Naive thymus-derived CD4-positive, alpha-beta T cell (primary cell): ENCODE data around the gene DAB2IP. TPM values are rescaled to one million over a fixed set of nuclear protein-coding genes. Genes with fewer than 3 reads are reported as not detected.

Experiments used
- ATAC-seq: fragments of 150-1000 bp; cut with Tn5 transposase; 2 replicates; pipeline ENCODE4 v1.10.0; 2021; ENCODE audit warnings: mild to moderate bottlenecking, moderate library complexity
- CTCF ChIA-PET: fragments of 350-600 bp; sonication (Branson Sonifier 250); formaldehyde crosslinking; loops from one replicate; lab custom pipeline; 2021; ENCODE audit warnings: antibody characterized with exemption; lab: Charles Lee
- POLR2A ChIA-PET: fragments of 350-600 bp; sonication (Branson Sonifier 250); formaldehyde crosslinking; loops from one replicate; lab custom pipeline; 2021; ENCODE audit warnings: antibody characterized with exemption, inconsistent platforms; lab: Charles Lee
- DNase-seq, 9 donors: peaks; one replicate each; pipeline versions ENCODE4 v3.0.0 to v3.0.0-alpha.2; 2020 to 2022; ENCODE audit warnings: mixed read lengths in 1 of 9
- H3K27ac ChIP-seq: one replicate; pipeline ENCODE4 v1.7.0; 2013; ENCODE audit warnings: mild to moderate bottlenecking, low read depth, low read length, moderate library complexity
- H3K27me3 ChIP-seq, 2 donors: one replicate each; pipeline ENCODE4 v1.7.0; 2013; ENCODE audit warnings: low read length in 2 of 2, mild to moderate bottlenecking in 2 of 2, moderate library complexity in 2 of 2; ENCODE audit not compliant: control insufficient read depth in 2 of 2, insufficient read depth in 2 of 2
- H3K36me3 ChIP-seq, 3 experiments: 1 replicate in 2 of 3; 2 replicates in 1 of 3; pipeline ENCODE4 v1.7.0; 2013; ENCODE audit warnings: low read length in 3 of 3, mild to moderate bottlenecking in 3 of 3, moderate library complexity in 1 of 3; ENCODE audit not compliant: insufficient read depth in 3 of 3, control insufficient read depth in 2 of 3
- H3K4me1 ChIP-seq, 2 donors: one replicate each; pipeline ENCODE4 v1.7.0; 2013; ENCODE audit warnings: low read length in 2 of 2, mild to moderate bottlenecking in 2 of 2, moderate library complexity in 1 of 2; ENCODE audit not compliant: control insufficient read depth in 2 of 2, insufficient read depth in 2 of 2
- H3K4me3 ChIP-seq: 2 replicates; pipeline ENCODE4 v1.7.0; 2013; ENCODE audit warnings: mild to moderate bottlenecking, low read length
- H3K9me3 ChIP-seq, 3 experiments: 1 replicate in 2 of 3; 2 replicates in 1 of 3; pipeline ENCODE4 v1.7.0; 2013; ENCODE audit warnings: low read length in 3 of 3; ENCODE audit not compliant: control insufficient read depth in 2 of 3
- H3K27ac Mint-ChIP-seq, 9 donors: one replicate each; pipeline ENCODE4 v1.8.0; 2020 to 2022; ENCODE audit warnings: mixed read lengths in 9 of 9, mild to moderate bottlenecking in 8 of 9, moderate library complexity in 5 of 9, inconsistent platforms in 2 of 9
- H3K27me3 Mint-ChIP-seq, 5 donors: one replicate each; pipeline ENCODE4 v1.8.0; 2021 to 2022; ENCODE audit warnings: mixed read lengths in 5 of 5, mild to moderate bottlenecking in 1 of 5
- H3K36me3 Mint-ChIP-seq, 5 donors: one replicate each; pipeline ENCODE4 v1.8.0; 2020 to 2022; ENCODE audit warnings: mixed read lengths in 5 of 5, mild to moderate bottlenecking in 3 of 5, inconsistent platforms in 1 of 5
- H3K4me1 Mint-ChIP-seq, 7 donors: one replicate each; pipeline ENCODE4 v1.8.0; 2020 to 2022; ENCODE audit warnings: mixed read lengths in 7 of 7, mild to moderate bottlenecking in 3 of 7, inconsistent platforms in 1 of 7
- H3K4me3 Mint-ChIP-seq, 10 donors: one replicate each; pipeline ENCODE4 v1.8.0; 2020 to 2022; ENCODE audit warnings: mild to moderate bottlenecking in 10 of 10, mixed read lengths in 10 of 10, moderate library complexity in 6 of 10, inconsistent platforms in 2 of 10
- H3K9me3 Mint-ChIP-seq, 11 donors: one replicate each; pipeline ENCODE4 v1.8.0; 2020 to 2022; ENCODE audit warnings: mixed read lengths in 11 of 11, mild to moderate bottlenecking in 4 of 11, inconsistent platforms in 1 of 11, moderate library complexity in 1 of 11
- intact Hi-C, 2 donors: fragments of 100-400 bp; cut with micrococcal nuclease; formaldehyde crosslinking; loops; one replicate each; pipeline ENCODE4 v1.15.1; 2023
- polyA plus RNA-seq, 2 donors: library from polyadenylated mRNA; unstranded; fragments of 300-500 nt; fragmentation: Illumina TruSeq; gene quantifications; one replicate each; pipeline ENCODE4 v1.2.3, GENCODE V29; 2021
- total RNA-seq, 6 experiments: library from RNA in 5 of 6; stranded (reverse) in 5 of 6; gene quantifications; 1 replicate in 5 of 6; 2 replicates in 1 of 6; pipeline ENCODE4 v1.2.3 and lab custom pipeline; 2021 to 2026

The DAB2IP gene
- total and polyA plus RNA-seq, 7 experiments from 2014 or later: 0.15 TPM; not detected in 6

GRCh38 chr9:121698627-121699570, 47.5 kb downstream of the DAB2IP start:
- Mint-ChIP-seq H3K27ac (no peak overlapping the region), H3K4me1 (peaks cover 0 to 15% (median 12%) of the 10 kb centered on the region in 7 donors), H3K27me3 (peaks cover 26 to 62% (median 47%) of the 10 kb centered on the region in 5 donors), H3K4me3 (peak overlapping the region in 8 of 10 donors; percentile 5 to 67 (median 42)), H3K9me3 (peaks cover 0 to 2% (median 0%) of the 10 kb centered on the region in 11 donors), H3K36me3 (no peaks in the 10 kb centered on the region)
- CTCF ChIA-PET: no interaction called here
- Histone ChIP-seq H3K36me3 (no peaks in the 10 kb centered on the region), H3K27ac (no peak overlapping the region), H3K9me3 (no peaks in the 10 kb centered on the region), H3K4me1 (peaks cover 4 to 9% of the 10 kb centered on the region in 2 donors), H3K4me3 (no peak overlapping the region), H3K27me3 (no peaks in the 10 kb centered on the region)
- POLR2A ChIA-PET: no interaction called here
- DNase-seq: peak in 4 of 9 donors; percentile 14 to 68 (median 24)
- intact Hi-C loops: no loop called here
- peak; percentile 61 for ATAC-seq

GRCh38 chr9:121699571-121700164, 48.2 kb downstream of the DAB2IP start:
- Mint-ChIP-seq H3K4me1 (peaks cover 0 to 15% (median 12%) of the 10 kb centered on the region in 7 donors), H3K36me3 (no peaks in the 10 kb centered on the region), H3K27me3 (peaks cover 28 to 70% (median 47%) of the 10 kb centered on the region in 5 donors), H3K27ac (no peak overlapping the region), H3K9me3 (peaks cover 0 to 2% (median 0%) of the 10 kb centered on the region in 11 donors), H3K4me3 (peak overlapping the region in 4 of 10 donors; percentile 17 to 67 (median 49))
- intact Hi-C loops: no loop called here
- ATAC-seq: no peak
- ChIA-PET CTCF (no interaction called here), POLR2A (no interaction called here)
- Histone ChIP-seq H3K4me1 (peaks cover 4 to 9% of the 10 kb centered on the region in 2 donors), H3K27ac (no peak overlapping the region), H3K27me3 (no peaks in the 10 kb centered on the region), H3K36me3 (no peaks in the 10 kb centered on the region), H3K4me3 (no peak overlapping the region), H3K9me3 (no peaks in the 10 kb centered on the region)
- DNase-seq: no peak

GRCh38 chr9:121700165-121700831, 48.9 kb downstream of the DAB2IP start:
- no peak overlapping the region for H3K27ac ChIP-seq
- H3K4me1 Mint-ChIP-seq: peaks cover 0 to 15% (median 12%) of the 10 kb centered on the region in 7 donors
- no peak overlapping the region for H3K27ac Mint-ChIP-seq
- no peaks in the 10 kb centered on the region for H3K36me3 Mint-ChIP-seq
- no peak for ATAC-seq
- ChIA-PET POLR2A (no interaction called here), CTCF (no interaction called here)
- H3K27me3 Mint-ChIP-seq: peaks cover 32 to 76% (median 45%) of the 10 kb centered on the region in 5 donors
- peak in 2 of 9 donors; percentile 5 to 34 for DNase-seq
- no peaks in the 10 kb centered on the region for H3K9me3 ChIP-seq
- H3K4me3 Mint-ChIP-seq: peak overlapping the region in 6 of 10 donors; percentile 17 to 67 (median 49)
- no peaks in the 10 kb centered on the region for H3K36me3 ChIP-seq
- intact Hi-C loops: no loop called here
- H3K27me3 ChIP-seq: no peaks in the 10 kb centered on the region
- no peak overlapping the region for H3K4me3 ChIP-seq
- H3K9me3 Mint-ChIP-seq: peaks cover 0 to 2% (median 0%) of the 10 kb centered on the region in 11 donors
- H3K4me1 ChIP-seq: peaks cover 4 to 9% of the 10 kb centered on the region in 2 donors

- peaks cover 37 to 80% (median 43%) of the 10 kb centered on the region in 5 donors for H3K27me3 Mint-ChIP-seq
- CTCF ChIA-PET: no interaction called here
- Histone ChIP-seq H3K27ac (no peak overlapping the region), H3K36me3 (no peaks in the 10 kb centered on the region), H3K4me3 (no peak overlapping the region), H3K9me3 (no peaks in the 10 kb centered on the region), H3K27me3 (no peaks in the 10 kb centered on the region), H3K4me1 (peaks cover 4 to 9% of the 10 kb centered on the region in 2 donors)
- peaks cover 0 to 15% (median 12%) of the 10 kb centered on the region in 7 donors for H3K4me1 Mint-ChIP-seq
- intact Hi-C loops: no loop called here
- H3K9me3 Mint-ChIP-seq: peaks cover 0 to 2% (median 0%) of the 10 kb centered on the region in 11 donors
- ATAC-seq (no peak), DNase-seq (no peak)
- no peaks in the 10 kb centered on the region for H3K36me3 Mint-ChIP-seq
- H3K27ac Mint-ChIP-seq: no peak overlapping the region
- peak overlapping the region in 4 of 10 donors; percentile 17 to 57 (median 30) for H3K4me3 Mint-ChIP-seq
- POLR2A ChIA-PET: no interaction called here
These were observed 49.5 kb downstream of the DAB2IP start for GRCh38 chr9:121700832-121701419.

- intact Hi-C loops: no loop called here
- H3K27ac ChIP-seq: no peak overlapping the region
- POLR2A ChIA-PET: no interaction called here
- no peak overlapping the region for H3K4me3 ChIP-seq
- H3K27me3 ChIP-seq: no peaks in the 10 kb centered on the region
- Mint-ChIP-seq H3K4me1 (peaks cover 0 to 13% (median 11%) of the 10 kb centered on the region in 7 donors), H3K4me3 (peak overlapping the region in 2 of 10 donors; percentile 4 to 65), H3K27ac (peak overlapping the region in 1 of 9 donors; percentile 19), H3K9me3 (peaks cover 0 to 2% (median 0%) of the 10 kb centered on the region in 11 donors), H3K36me3 (no peaks in the 10 kb centered on the region), H3K27me3 (peaks cover 34 to 77% (median 37%) of the 10 kb centered on the region in 5 donors)
- H3K9me3 ChIP-seq: no peaks in the 10 kb centered on the region
- no peak for DNase-seq
- no peak for ATAC-seq
- CTCF ChIA-PET: no interaction called here
- no peaks in the 10 kb centered on the region for H3K36me3 ChIP-seq
- peaks cover 4 to 9% of the 10 kb centered on the region in 2 donors for H3K4me1 ChIP-seq
These were observed 50.4 kb downstream of the DAB2IP start for GRCh38 chr9:121701736-121702261.
